Measurements from ENCODE around the gene USF2.

DNA sequence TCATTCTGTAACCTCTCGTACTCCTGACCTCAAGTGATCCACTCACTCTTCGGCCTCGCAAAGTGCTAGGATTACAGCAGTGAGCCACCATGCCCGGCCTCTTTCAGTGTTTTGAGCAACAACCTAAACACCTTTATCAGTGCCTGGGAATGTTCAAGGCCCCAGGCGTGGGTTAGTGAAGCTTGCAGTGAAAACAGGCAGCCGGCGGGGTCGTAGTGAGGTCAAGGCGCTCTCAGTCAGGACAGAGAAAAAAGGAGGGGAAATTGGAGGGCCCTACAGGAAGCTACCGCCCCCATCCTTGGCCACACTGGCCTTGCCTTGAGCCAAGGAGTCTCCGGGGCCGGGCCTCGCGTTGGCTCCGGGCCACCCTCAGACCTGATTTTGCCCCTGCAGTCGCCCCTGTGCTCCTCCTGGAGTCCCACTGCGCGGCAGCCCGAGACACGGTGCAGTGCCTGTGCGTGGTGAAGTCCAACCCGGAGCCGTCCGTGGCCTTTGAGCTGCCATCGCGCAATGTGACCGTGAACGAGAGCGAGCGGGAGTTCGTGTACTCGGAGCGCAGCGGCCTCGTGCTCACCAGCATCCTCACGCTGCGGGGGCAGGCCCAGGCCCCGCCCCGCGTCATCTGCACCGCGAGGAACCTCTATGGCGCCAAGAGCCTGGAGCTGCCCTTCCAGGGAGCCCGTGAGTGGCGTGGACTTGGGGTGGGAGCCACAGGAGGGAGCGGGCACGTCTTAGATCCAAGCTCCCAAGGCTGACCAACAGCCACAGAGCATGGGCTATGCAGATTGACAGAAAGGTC lies 40.9 kb downstream of the USF2 start:
- no peak for TF ChIP-seq SUZ12 (IDR thresholded peaks at IDR 0.05; ENCODE audit: extremely low read depth, insufficient read depth, insufficient read length)
- no peak for TF ChIP-seq ZNF274 (IDR thresholded peaks at IDR 0.05; ENCODE audit: low read depth, low read length)
- TF ChIP-seq YY1 (IDR thresholded peaks at IDR 0.05; ENCODE audit: insufficient read depth, insufficient read length), result no peak

All from NT2/D1 (cell line).